GM18951 (cell line): Measurements from ENCODE around the gene EHD4.

ENCODE experiments used
- POLR2A ChIP-seq: IDR thresholded peaks from 4 replicates; pipeline ENCODE4 v1.6.1; 2011; ENCODE audit warnings: mild to moderate bottlenecking; ENCODE audit not compliant: insufficient read length, insufficient read depth; ENCODE audit errors: extremely low read depth
- in situ Hi-C: fragments of 300-500 bp; cut with MboI; formaldehyde crosslinking; loops from one replicate; pipeline ENCODE4 v1.12.0; 2022; ENCODE audit warnings: low sequenced_read_pairs, mixed read lengths, inconsistent platforms; ENCODE audit not compliant: unreplicated experiment

Gene EHD4

GRCh38 chr15:41928637-41929620 lies 43.4 kb downstream of the EHD4 start:
- in situ Hi-C loops = no loop called here
- no peak for TF ChIP-seq POLR2A

- in situ Hi-C loops = no loop called here
- no peak for TF ChIP-seq POLR2A
These were observed 44.3 kb downstream of the EHD4 start for GRCh38 chr15:41928100-41928499.

- TF ChIP-seq POLR2A = no peak
- in situ Hi-C loops = no loop called here
These were observed 44.8 kb downstream of the EHD4 start for GRCh38 chr15:41927536-41927935.

- TF ChIP-seq POLR2A = no peak
- in situ Hi-C loops = no loop called here
These were observed 45.9 kb downstream of the EHD4 start for GRCh38 chr15:41926185-41927056.

- in situ Hi-C loops = no loop called here
- TF ChIP-seq POLR2A = no peak
These were observed 47.2 kb downstream of the EHD4 start for GRCh38 chr15:41925086-41925608.

- no peak for TF ChIP-seq POLR2A
- in situ Hi-C loops = no loop called here
These were observed 48.9 kb downstream of the EHD4 start for GRCh38 chr15:41923401-41923997.

DNA sequence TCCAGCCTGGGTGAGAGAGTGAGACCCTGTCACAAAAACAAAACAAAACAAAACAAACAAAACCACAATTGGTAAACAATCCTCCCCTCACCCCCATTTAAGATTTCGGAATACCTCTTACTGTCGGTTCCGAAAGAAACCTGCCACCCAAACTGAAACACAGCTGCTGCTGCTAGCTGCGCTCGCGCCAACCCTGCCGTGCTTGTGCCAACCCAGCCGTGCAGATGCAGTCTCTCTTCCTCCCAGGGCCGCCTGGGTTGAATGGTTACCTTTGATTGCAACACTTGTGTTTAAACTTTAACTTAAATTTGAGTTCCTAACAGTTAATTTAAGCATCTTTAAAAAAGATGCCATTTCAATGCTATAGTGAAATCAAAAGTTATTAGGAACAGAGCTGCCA lies 50.0 kb downstream of the EHD4 start:
- in situ Hi-C loops = no loop called here

GRCh38 chr15:41921639-41922038 lies 50.7 kb downstream of the EHD4 start:
- in situ Hi-C loops = no loop called here
- TF ChIP-seq POLR2A = no peak

More for the DNA sequence above, 50.0 kb downstream of the EHD4 start:
- no peak for TF ChIP-seq POLR2A

- in situ Hi-C loops = no loop called here
- no peak for TF ChIP-seq POLR2A
These were observed 51.2 kb downstream of the EHD4 start for GRCh38 chr15:41921167-41921566.

GRCh38 chr15:41919954-41920538 lies 52.3 kb downstream of the EHD4 start:
- in situ Hi-C loops = no loop called here

GRCh38 chr15:41919201-41919820 lies 53.0 kb downstream of the EHD4 start:
- no peak for TF ChIP-seq POLR2A
- in situ Hi-C loops = no loop called here

More at GRCh38 chr15:41919954-41920538, 52.3 kb downstream of the EHD4 start:
- TF ChIP-seq POLR2A = no peak

GRCh38 chr15:41918506-41919126 lies 53.7 kb downstream of the EHD4 start:
- in situ Hi-C loops = no loop called here
- TF ChIP-seq POLR2A = no peak
